RWPE1 (cell line): Measurements from ENCODE around the gene INTS15.

Experiments
- CTCF ChIA-PET: fragments of 350-600 bp; sonication (Branson Sonifier 250); formaldehyde crosslinking; extraction: SDS; loops from one replicate; lab custom pipeline; 2021; lab: Yijun Ruan, JAX
- POLR2A ChIA-PET: fragments of 400-600 bp; formaldehyde crosslinking; extraction: SDS; loops from one replicate; lab custom pipeline; 2020; ENCODE audit warnings: antibody characterized with exemption; ENCODE audit not compliant: low non-redundant PET; lab: Yijun Ruan, JAX
- DNase-seq: peaks from one replicate; pipeline ENCODE4 v3.0.0; 2012; ENCODE audit warnings: low spot score
- H3K27ac ChIP-seq: fragments of 450-650 bp; 2 replicates; pipeline ENCODE4 v1.5.1; 2017
- CTCF ChIP-seq: fragments of 450-650 bp; conservative IDR thresholded peaks from 2 replicates; pipeline ENCODE4 v1.5.1; 2017; ENCODE audit warnings: low read depth, mild to moderate bottlenecking

The INTS15 gene

GRCh38 chr7:6589829-6590644, at the start of gene INTS15:
Gene INTS15 (plus strand): TSS chr7:6590021. CDS start chr7:6590284, 263 bp downstream.
- POLR2A ChIA-PET: interaction anchor here (0.9 to 1.0 kb wide), 2 partner anchors 10 to 42 kb away, joined by 3 to 4 read pairs; no protein-coding TSS in a partner anchor
- CTCF ChIA-PET: interaction anchor here (0.5 to 1.7 kb wide), 7 partner anchors 9 to 1534 kb away, joined by 3 to 12 read pairs (median 6); partner anchors contain the start of gene ZDHHC4
- peak; percentile 95 for TF ChIP-seq CTCF
- DNase-seq: peak; percentile 84
- peak within 1 kb of the TSS; percentile 84 for H3K27ac ChIP-seq

GRCh38 chr7:6542368-6542767, 47.5 kb upstream of the INTS15 start:
- DNase-seq: no peak
- ChIA-PET POLR2A (no interaction called here), CTCF (no interaction called here)
- no peak overlapping the region for H3K27ac ChIP-seq
- TF ChIP-seq CTCF: no peak

GRCh38 chr7:6545398-6546126, 44.3 kb upstream of the INTS15 start:
- TF ChIP-seq CTCF: no peak
- no peak for DNase-seq
- ChIA-PET POLR2A (no interaction called here), CTCF (interaction anchor here (0.9 to 1.0 kb wide), 2 partner anchors 13 to 30 kb away, joined by 3 to 4 read pairs; no protein-coding TSS in a partner anchor)
- no peak overlapping the region for H3K27ac ChIP-seq

- DNase-seq: no peak
- CTCF ChIA-PET: no interaction called here
- no peak for TF ChIP-seq CTCF
- no peak overlapping the region for H3K27ac ChIP-seq
- POLR2A ChIA-PET: no interaction called here
Observed at GRCh38 chr7:6546498-6547251, 43.1 kb upstream of the INTS15 start.

- TF ChIP-seq CTCF: no peak
- ChIA-PET CTCF (interaction anchor here (0.5 kb wide), 1 partner anchor 9 kb away, joined by 3 read pairs; no protein-coding TSS in a partner anchor), POLR2A (no interaction called here)
- no peak for DNase-seq
- no peak overlapping the region for H3K27ac ChIP-seq
Observed at GRCh38 chr7:6547400-6547799, 42.4 kb upstream of the INTS15 start.
